Measurements from ENCODE around the gene AFF3. TPM values are rescaled to one million over a fixed set of nuclear protein-coding genes. Genes with fewer than 3 reads are reported as not detected.
A peak's percentile ranks its signal among the peaks of the same experiment; 100 is the strongest.

Gene AFF3
- total RNA-seq, 2 donors from 2014 or later, result 10.8 to 16.2 TPM

GRCh38 chr2:99960790-99961189, 181.6 kb downstream of the AFF3 start:
- H3K36me3 ChIP-seq, result no peaks in the 10 kb centered on the region
- H3K27me3 ChIP-seq, result no peaks in the 10 kb centered on the region
- H3K27ac ChIP-seq, result peak overlapping the region; percentile 67 to 84
- no peak overlapping the region for H3K4me3 ChIP-seq
- peaks cover 2 to 23% of the 10 kb centered on the region in 2 donors for H3K4me1 ChIP-seq
- no peak for DNase-seq (ENCODE audit: low spot score)
- no peaks in the 10 kb centered on the region for H3K9me3 ChIP-seq
- no peak for TF ChIP-seq CTCF (IDR thresholded peaks at IDR 0.05)

- no peak for DNase-seq (ENCODE audit: low spot score)
- Histone ChIP-seq H3K9me3 (no peaks in the 10 kb centered on the region), H3K4me3 (no peak overlapping the region), H3K27ac (peak overlapping the region; percentile 67 to 84), H3K27me3 (no peaks in the 10 kb centered on the region), H3K36me3 (no peaks in the 10 kb centered on the region), H3K4me1 (peaks cover 2 to 23% of the 10 kb centered on the region in 2 donors)
- TF ChIP-seq CTCF (IDR thresholded peaks at IDR 0.05), result no peak
Measured at GRCh38 chr2:99960291-99960690, 182.1 kb downstream of the AFF3 start.

GRCh38 chr2:99959261-99960014, 183.0 kb downstream of the AFF3 start:
- H3K9me3 ChIP-seq, result no peaks in the 10 kb centered on the region
- no peaks in the 10 kb centered on the region for H3K27me3 ChIP-seq
- no peak for TF ChIP-seq CTCF (IDR thresholded peaks at IDR 0.05)
- H3K36me3 ChIP-seq, result no peaks in the 10 kb centered on the region
- peaks cover 2 to 23% of the 10 kb centered on the region in 2 donors for H3K4me1 ChIP-seq
- H3K27ac ChIP-seq, result peak overlapping the region in 1 of 2 donors; percentile 84
- no peak for DNase-seq (ENCODE audit: low spot score)
- no peak overlapping the region for H3K4me3 ChIP-seq

- no peaks in the 10 kb centered on the region for H3K36me3 ChIP-seq
- H3K9me3 ChIP-seq, result no peaks in the 10 kb centered on the region
- H3K4me1 ChIP-seq, result peaks cover 2 to 23% of the 10 kb centered on the region in 2 donors
- H3K4me3 ChIP-seq, result no peak overlapping the region
- no peak overlapping the region for H3K27ac ChIP-seq
- no peak for TF ChIP-seq CTCF (IDR thresholded peaks at IDR 0.05)
- DNase-seq (ENCODE audit: low spot score), result no peak
- no peaks in the 10 kb centered on the region for H3K27me3 ChIP-seq
Measured at GRCh38 chr2:99957332-99958133, 184.9 kb downstream of the AFF3 start.

GRCh38 chr2:99956232-99957030, 186.0 kb downstream of the AFF3 start:
- Histone ChIP-seq H3K4me3 (no peak overlapping the region), H3K36me3 (no peaks in the 10 kb centered on the region), H3K27ac (no peak overlapping the region), H3K27me3 (no peaks in the 10 kb centered on the region), H3K4me1 (peaks cover 2 to 16% of the 10 kb centered on the region in 2 donors), H3K9me3 (no peaks in the 10 kb centered on the region)
- no peak for TF ChIP-seq CTCF (IDR thresholded peaks at IDR 0.05)
- no peak for DNase-seq (ENCODE audit: low spot score)
